DND-41 (cell line): ENCODE data around the gene TBXT.

ENCODE experiments used
- EZH2 ChIP-seq: IDR thresholded peaks from 3 replicates; pipeline ENCODE4 v1.6.1; 2012; ENCODE audit warnings: borderline replicate concordance, low read depth, mild to moderate bottlenecking, moderate library complexity, low read length, inconsistent platforms; ENCODE audit not compliant: severe bottlenecking
- TF ChIP-seq, protein P1 (sequence below): IDR thresholded peaks from 2 replicates; pipeline ENCODE4 v1.5.1; 2012; ENCODE audit warnings: borderline replicate concordance, low read length, moderate library complexity, mild to moderate bottlenecking; ENCODE audit not compliant: poor library complexity, severe bottlenecking; ENCODE audit errors: extremely low read depth

DNA sequence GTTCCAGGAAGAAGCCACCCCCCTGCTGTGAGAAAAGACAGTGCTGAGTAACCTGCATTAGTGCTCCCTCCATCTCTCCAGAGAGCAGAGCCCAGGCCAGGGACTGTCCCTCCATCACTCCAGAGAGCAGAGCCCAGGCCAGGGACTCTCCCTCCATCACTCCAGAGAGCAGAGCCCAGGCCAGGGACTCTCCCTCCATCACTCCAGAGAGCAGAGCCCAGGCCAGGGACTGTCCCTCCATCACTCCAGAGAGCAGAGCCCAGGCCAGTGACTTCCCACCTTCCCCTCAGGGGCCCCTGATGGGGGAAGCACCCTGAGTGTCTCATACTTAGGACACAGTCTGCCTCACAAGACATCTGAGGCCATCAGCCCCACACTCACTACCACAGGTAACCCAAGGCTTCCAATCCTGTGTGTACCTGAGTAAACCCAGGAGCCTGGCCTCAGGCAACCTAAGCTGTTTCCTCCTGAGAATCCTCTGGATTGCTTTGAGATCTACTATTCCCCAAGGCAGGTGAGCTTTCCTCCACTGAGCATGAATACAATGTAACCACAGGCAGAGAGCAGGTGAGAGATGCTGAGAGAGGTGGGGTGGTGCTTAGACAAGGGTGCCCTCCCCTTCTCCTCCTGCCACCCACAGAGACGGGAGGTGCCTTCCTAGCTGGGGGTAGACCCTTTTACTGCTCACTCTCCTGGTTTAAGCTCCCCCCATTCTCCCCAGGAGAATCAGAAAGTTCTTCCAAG is 4.9 kb downstream of the TBXT start:
- TF ChIP-seq, protein P1, sequence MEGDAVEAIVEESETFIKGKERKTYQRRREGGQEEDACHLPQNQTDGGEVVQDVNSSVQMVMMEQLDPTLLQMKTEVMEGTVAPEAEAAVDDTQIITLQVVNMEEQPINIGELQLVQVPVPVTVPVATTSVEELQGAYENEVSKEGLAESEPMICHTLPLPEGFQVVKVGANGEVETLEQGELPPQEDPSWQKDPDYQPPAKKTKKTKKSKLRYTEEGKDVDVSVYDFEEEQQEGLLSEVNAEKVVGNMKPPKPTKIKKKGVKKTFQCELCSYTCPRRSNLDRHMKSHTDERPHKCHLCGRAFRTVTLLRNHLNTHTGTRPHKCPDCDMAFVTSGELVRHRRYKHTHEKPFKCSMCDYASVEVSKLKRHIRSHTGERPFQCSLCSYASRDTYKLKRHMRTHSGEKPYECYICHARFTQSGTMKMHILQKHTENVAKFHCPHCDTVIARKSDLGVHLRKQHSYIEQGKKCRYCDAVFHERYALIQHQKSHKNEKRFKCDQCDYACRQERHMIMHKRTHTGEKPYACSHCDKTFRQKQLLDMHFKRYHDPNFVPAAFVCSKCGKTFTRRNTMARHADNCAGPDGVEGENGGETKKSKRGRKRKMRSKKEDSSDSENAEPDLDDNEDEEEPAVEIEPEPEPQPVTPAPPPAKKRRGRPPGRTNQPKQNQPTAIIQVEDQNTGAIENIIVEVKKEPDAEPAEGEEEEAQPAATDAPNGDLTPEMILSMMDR = no peak
- TF ChIP-seq EZH2 = no peak
